Activated naive CD8-positive, alpha-beta T cell treated with anti-CD3 and anti-CD28 coated beads, Interleukin-2, amount 50 U/mL, for 24 hours (primary cell): ENCODE results near the gene APOL3.
"Not testable (repeated sequence)": the region's sequence is repeated elsewhere in the genome, so short reads cannot be mapped to it uniquely, and the experiment has no call there.

Experiments used
- ATAC-seq: fragments of 150-1000 bp; cut with Tn5 transposase; one replicate; pipeline ENCODE4 v1.10.0; 2021
- DNase-seq: peaks from one replicate; pipeline ENCODE4 v3.0.0; 2021
- H3K27ac Mint-ChIP-seq: one replicate; pipeline ENCODE4 v1.8.0; 2021; ENCODE audit warnings: mild to moderate bottlenecking, mixed read lengths
- H3K27me3 Mint-ChIP-seq: one replicate; pipeline ENCODE4 v1.8.0; 2021; ENCODE audit warnings: mixed read lengths
- H3K36me3 Mint-ChIP-seq: one replicate; pipeline ENCODE4 v1.8.0; 2021; ENCODE audit warnings: low read depth, mixed read lengths
- H3K4me1 Mint-ChIP-seq: one replicate; pipeline ENCODE4 v1.8.0; 2021; ENCODE audit warnings: mixed read lengths
- H3K4me3 Mint-ChIP-seq: one replicate; pipeline ENCODE4 v1.8.0; 2021; ENCODE audit warnings: mild to moderate bottlenecking, moderate library complexity, mixed read lengths
- H3K9me3 Mint-ChIP-seq: one replicate; pipeline ENCODE4 v1.8.0; 2021; ENCODE audit warnings: mixed read lengths

APOL3 gene, protein sequence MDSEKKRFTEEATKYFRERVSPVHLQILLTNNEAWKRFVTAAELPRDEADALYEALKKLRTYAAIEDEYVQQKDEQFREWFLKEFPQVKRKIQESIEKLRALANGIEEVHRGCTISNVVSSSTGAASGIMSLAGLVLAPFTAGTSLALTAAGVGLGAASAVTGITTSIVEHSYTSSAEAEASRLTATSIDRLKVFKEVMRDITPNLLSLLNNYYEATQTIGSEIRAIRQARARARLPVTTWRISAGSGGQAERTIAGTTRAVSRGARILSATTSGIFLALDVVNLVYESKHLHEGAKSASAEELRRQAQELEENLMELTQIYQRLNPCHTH

DNA sequence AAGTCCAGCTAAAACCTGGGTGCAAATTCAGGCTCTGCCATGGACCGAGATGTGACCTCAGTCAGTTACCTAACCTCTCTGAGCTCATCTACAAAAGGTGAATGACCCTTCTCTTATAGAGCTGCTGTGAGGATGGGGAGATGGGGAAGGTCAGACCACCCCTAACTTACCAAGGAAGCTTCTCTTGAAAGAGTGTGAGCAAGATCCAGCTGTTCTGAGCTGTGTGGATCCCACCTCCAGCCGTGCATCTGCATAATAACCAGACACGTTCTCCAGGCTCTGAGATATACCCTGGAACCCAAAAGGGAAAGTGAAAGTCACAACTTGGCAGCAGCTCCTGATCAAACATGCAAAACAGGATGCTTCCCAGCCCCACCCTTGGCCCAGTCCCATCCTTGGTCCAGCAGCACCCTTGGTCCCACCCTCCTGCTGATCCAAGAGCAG is at the start of gene APOL3:
APOL3 (minus strand) TSS at position 257 of the 444 bp plus-strand sequence. CDS start 11,700 bp downstream, outside the sequence.
- no peaks in the 10 kb centered on the region for H3K27me3 Mint-ChIP-seq
- H3K27ac Mint-ChIP-seq: peak within 1 kb of the TSS; percentile 82
- DNase-seq (peak; percentile 44), ATAC-seq (peak; percentile 60)
- peaks cover 96% of the 10 kb centered on the region for H3K4me1 Mint-ChIP-seq
- no peaks in the 10 kb centered on the region for H3K36me3 Mint-ChIP-seq
- peak within 1 kb of the TSS; percentile 80 for H3K4me3 Mint-ChIP-seq
- H3K9me3 Mint-ChIP-seq: no peaks in the 10 kb centered on the region

GRCh38 chr22:36210224-36210623 is 49.7 kb upstream of the APOL3 start:
- DNase-seq (no peak), ATAC-seq (no peak)
- Mint-ChIP-seq H3K9me3 (no peaks in the 10 kb centered on the region), H3K36me3 (no peaks in the 10 kb centered on the region), H3K27me3 (peaks cover 11% of the 10 kb centered on the region), H3K27ac (no peak overlapping the region), H3K4me3 (no peak overlapping the region), H3K4me1 (peaks cover 12% of the 10 kb centered on the region)

DNA sequence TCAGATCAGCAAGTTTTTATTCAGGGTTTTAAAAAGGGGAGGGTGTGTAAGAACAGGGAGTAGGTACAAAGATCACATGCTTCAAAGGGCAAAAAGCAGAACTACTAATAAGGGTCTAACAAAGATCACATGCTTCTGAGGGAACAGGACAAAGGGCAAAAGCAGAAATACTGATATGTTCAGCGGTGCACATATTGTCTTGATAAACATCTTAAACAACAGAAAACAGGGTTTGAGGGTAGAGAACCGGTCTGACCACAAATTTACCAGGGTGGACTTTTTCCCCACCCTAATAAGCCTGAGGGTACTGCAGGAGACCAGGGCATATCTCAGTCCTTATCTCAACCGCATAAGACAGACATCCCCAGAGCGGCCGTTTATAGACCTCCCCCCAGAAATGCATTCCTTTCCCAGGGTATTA is 48.9 kb upstream of the APOL3 start:
- not testable (repeated sequence) for H3K36me3 Mint-ChIP-seq, H3K4me3 Mint-ChIP-seq, ATAC-seq, DNase-seq, H3K27ac Mint-ChIP-seq, H3K9me3 Mint-ChIP-seq
- H3K27me3 Mint-ChIP-seq: peaks cover 11% of the 10 kb centered on the region
- peaks cover 12% of the 10 kb centered on the region for H3K4me1 Mint-ChIP-seq

- no peaks in the 10 kb centered on the region for H3K36me3 Mint-ChIP-seq
- no peak for ATAC-seq
- H3K4me1 Mint-ChIP-seq: peaks cover 12% of the 10 kb centered on the region
- no peak overlapping the region for H3K27ac Mint-ChIP-seq
- no peak for DNase-seq
- peaks cover 11% of the 10 kb centered on the region for H3K27me3 Mint-ChIP-seq
- no peak overlapping the region for H3K4me3 Mint-ChIP-seq
- no peaks in the 10 kb centered on the region for H3K9me3 Mint-ChIP-seq
Measured at GRCh38 chr22:36208914-36209313, 48.4 kb upstream of the APOL3 start.

- H3K36me3 Mint-ChIP-seq: no peaks in the 10 kb centered on the region
- DNase-seq: no peak
- H3K4me1 Mint-ChIP-seq: peaks cover 12% of the 10 kb centered on the region
- H3K27me3 Mint-ChIP-seq: peaks cover 11% of the 10 kb centered on the region
- no peak for ATAC-seq
- H3K9me3 Mint-ChIP-seq: no peaks in the 10 kb centered on the region
- H3K4me3 Mint-ChIP-seq: no peak overlapping the region
- no peak overlapping the region for H3K27ac Mint-ChIP-seq
Measured at GRCh38 chr22:36208162-36208765, 47.7 kb upstream of the APOL3 start.

DNA sequence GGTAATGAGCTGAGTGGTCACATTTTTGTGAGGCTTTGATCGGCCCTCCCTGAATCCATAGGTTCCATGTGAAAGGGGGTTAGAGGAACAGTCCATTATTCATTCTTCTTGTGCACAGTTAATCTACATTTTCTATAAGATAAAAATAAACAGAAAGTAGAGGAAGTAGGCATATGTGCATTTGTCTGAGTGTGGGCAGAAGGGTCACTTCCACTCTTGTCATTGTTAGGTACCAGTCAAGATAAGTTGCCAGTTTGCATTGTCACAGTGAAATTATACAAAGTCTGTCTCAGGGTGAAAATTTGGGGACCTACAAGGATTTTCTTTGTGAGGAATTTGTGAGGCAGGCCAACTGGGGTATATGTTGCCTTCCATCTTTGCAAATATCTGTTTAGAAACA is 45.7 kb upstream of the APOL3 start:
- no peak for ATAC-seq
- peaks cover 10% of the 10 kb centered on the region for H3K27me3 Mint-ChIP-seq

GRCh38 chr22:36205573-36205972 is 45.0 kb upstream of the APOL3 start:
- not testable (repeated sequence) for H3K9me3 Mint-ChIP-seq, DNase-seq, ATAC-seq, H3K27me3 Mint-ChIP-seq, H3K4me3 Mint-ChIP-seq, H3K27ac Mint-ChIP-seq, H3K4me1 Mint-ChIP-seq, H3K36me3 Mint-ChIP-seq

More for the DNA sequence above, 45.7 kb upstream of the APOL3 start:
- Mint-ChIP-seq H3K4me3 (no peak overlapping the region), H3K9me3 (no peaks in the 10 kb centered on the region), H3K36me3 (no peaks in the 10 kb centered on the region), H3K27ac (no peak overlapping the region), H3K4me1 (peaks cover 12% of the 10 kb centered on the region)
- DNase-seq: no peak

DNA sequence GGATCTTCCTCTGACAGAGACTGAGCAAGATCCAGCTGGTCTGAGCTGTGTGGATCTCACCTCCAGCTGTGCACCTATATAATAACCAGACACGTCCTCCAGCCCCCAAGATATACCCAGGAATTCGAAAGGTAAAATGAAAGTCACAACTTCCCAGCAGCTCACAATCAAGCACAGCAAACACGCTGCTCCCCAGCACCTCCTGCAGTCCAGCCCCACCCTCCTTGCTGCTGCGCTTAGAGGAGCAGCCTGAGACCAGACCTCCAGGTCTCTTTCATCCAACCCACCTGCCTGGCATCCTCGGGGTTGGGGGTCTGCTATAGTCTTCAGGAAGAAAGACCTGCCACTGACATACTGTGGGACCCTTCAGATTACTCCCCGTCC is 44.1 kb upstream of the APOL3 start:
- H3K4me3 Mint-ChIP-seq: no peak overlapping the region
- H3K36me3 Mint-ChIP-seq: no peaks in the 10 kb centered on the region
- no peak for ATAC-seq
- no peak overlapping the region for H3K27ac Mint-ChIP-seq
- peaks cover 3% of the 10 kb centered on the region for H3K27me3 Mint-ChIP-seq
- peaks cover 2% of the 10 kb centered on the region for H3K4me1 Mint-ChIP-seq
- H3K9me3 Mint-ChIP-seq: no peaks in the 10 kb centered on the region
- DNase-seq: no peak

- no peaks in the 10 kb centered on the region for H3K27me3 Mint-ChIP-seq
- no peak overlapping the region for H3K27ac Mint-ChIP-seq
- no peak overlapping the region for H3K4me3 Mint-ChIP-seq
- H3K4me1 Mint-ChIP-seq: peaks cover 2% of the 10 kb centered on the region
- no peaks in the 10 kb centered on the region for H3K36me3 Mint-ChIP-seq
- no peak for DNase-seq
- ATAC-seq: no peak
- H3K9me3 Mint-ChIP-seq: no peaks in the 10 kb centered on the region
Measured at GRCh38 chr22:36204001-36204631, 43.6 kb upstream of the APOL3 start.

GRCh38 chr22:36203441-36203840 is 42.9 kb upstream of the APOL3 start:
- not testable (repeated sequence) for H3K27me3 Mint-ChIP-seq, H3K9me3 Mint-ChIP-seq, H3K36me3 Mint-ChIP-seq, H3K4me3 Mint-ChIP-seq, DNase-seq, H3K4me1 Mint-ChIP-seq, H3K27ac Mint-ChIP-seq, ATAC-seq

GRCh38 chr22:36202906-36203305 is 42.4 kb upstream of the APOL3 start:
- not testable (repeated sequence) for H3K4me3 Mint-ChIP-seq, H3K36me3 Mint-ChIP-seq, DNase-seq, H3K27ac Mint-ChIP-seq, H3K27me3 Mint-ChIP-seq, H3K4me1 Mint-ChIP-seq, ATAC-seq, H3K9me3 Mint-ChIP-seq

- H3K27ac Mint-ChIP-seq: no peak within 1 kb of the TSS
Measured at GRCh38 chr22:36201630-36202319, 41.2 kb upstream of the APOL3 start, which contains the start of gene APOL4. Gene APOL4 (minus strand): TSS chr22:36201809. CDS start chr22:36201734, 75 bp downstream.

GRCh38 chr22:36201025-36201424 is 40.5 kb upstream of the APOL3 start:
- ATAC-seq, H3K27me3 Mint-ChIP-seq, H3K9me3 Mint-ChIP-seq, H3K36me3 Mint-ChIP-seq, H3K4me3 Mint-ChIP-seq, DNase-seq, H3K27ac Mint-ChIP-seq: not testable (repeated sequence)
- peaks cover 23% of the 10 kb centered on the region for H3K4me1 Mint-ChIP-seq

More at GRCh38 chr22:36201630-36202319, 41.2 kb upstream of the APOL3 start, which contains the start of gene APOL4:
- peaks cover 5% of the 10 kb centered on the region for H3K27me3 Mint-ChIP-seq
- no peaks in the 10 kb centered on the region for H3K9me3 Mint-ChIP-seq
- DNase-seq: no peak
- H3K36me3 Mint-ChIP-seq: no peaks in the 10 kb centered on the region
- H3K4me3 Mint-ChIP-seq: no peak within 1 kb of the TSS
- no peak for ATAC-seq
- peaks cover 20% of the 10 kb centered on the region for H3K4me1 Mint-ChIP-seq

DNA sequence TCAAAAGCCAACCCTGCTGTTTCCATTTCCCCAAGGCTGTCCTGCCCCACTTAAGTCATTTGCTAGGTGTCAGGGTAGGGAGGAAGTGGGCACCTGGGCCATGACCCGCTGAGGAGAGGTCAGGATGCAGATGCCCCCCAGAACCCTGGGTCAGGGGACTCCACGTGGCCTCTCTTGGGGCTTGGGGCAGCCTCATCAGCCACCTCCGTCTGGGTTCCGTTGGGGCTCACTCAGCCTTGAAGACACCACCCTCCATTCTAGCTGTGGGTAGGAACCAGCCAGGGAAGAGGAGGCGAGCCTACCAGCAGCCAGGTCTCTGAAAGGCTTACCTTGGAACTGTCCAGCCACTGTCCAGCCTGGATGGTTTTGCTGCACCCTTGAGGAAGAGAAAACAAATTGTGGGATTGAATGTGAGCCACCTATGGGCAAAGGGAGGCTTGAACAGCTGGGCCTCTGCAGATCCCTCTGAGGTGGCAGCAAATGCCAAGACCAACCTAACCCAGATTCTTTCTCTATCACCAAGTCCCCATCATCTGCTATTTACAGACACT is 38.5 kb upstream of the APOL3 start:
- no peaks in the 10 kb centered on the region for H3K9me3 Mint-ChIP-seq
- H3K27me3 Mint-ChIP-seq: peaks cover 5% of the 10 kb centered on the region
- DNase-seq (no peak), ATAC-seq (no peak)
- H3K36me3 Mint-ChIP-seq: no peaks in the 10 kb centered on the region
- H3K4me1 Mint-ChIP-seq: peaks cover 28% of the 10 kb centered on the region
- no peak overlapping the region for H3K27ac Mint-ChIP-seq
- no peak overlapping the region for H3K4me3 Mint-ChIP-seq
